Progenitor cell of endocrine pancreas (in vitro differentiated cells): ENCODE data around the gene CRADD. TPM values are rescaled to one million over a fixed set of nuclear protein-coding genes. Genes with fewer than 3 reads are reported as not detected.
A peak's percentile ranks its signal among the peaks of the same experiment; 100 is the strongest.

ENCODE experiments used
- DNase-seq: peaks from one replicate; pipeline ENCODE4 v3.0.0; 2021; ENCODE audit warnings: low spot score; ENCODE audit not compliant: unreplicated experiment
- H3K27ac Mint-ChIP-seq: 2 replicates; pipeline ENCODE4 v1.8.0; 2021; ENCODE audit warnings: mild to moderate bottlenecking, moderate library complexity, mixed read lengths
- H3K27me3 Mint-ChIP-seq: 2 replicates; pipeline ENCODE4 v1.8.0; 2021; ENCODE audit warnings: mixed read lengths
- H3K36me3 Mint-ChIP-seq: 2 replicates; pipeline ENCODE4 v1.8.0; 2022; ENCODE audit warnings: mixed read lengths; ENCODE audit not compliant: insufficient read depth
- H3K4me1 Mint-ChIP-seq: 2 replicates; pipeline ENCODE4 v1.8.0; 2021; ENCODE audit warnings: low read depth, mixed read lengths
- H3K4me3 Mint-ChIP-seq: 2 replicates; pipeline ENCODE4 v1.8.0; 2021; ENCODE audit warnings: low read depth, mild to moderate bottlenecking, moderate library complexity, mixed read lengths
- H3K9me3 Mint-ChIP-seq: 2 replicates; pipeline ENCODE4 v1.8.0; 2021; ENCODE audit warnings: low read depth, mixed read lengths
- CTCF ChIP-seq: fragments of 200-600 bp; sonication (generic); IDR thresholded peaks from one replicate; pipeline ENCODE4 v1.5.0; 2021; ENCODE audit warnings: antibody characterized with exemption, mild to moderate bottlenecking; ENCODE audit not compliant: unreplicated experiment
- total RNA-seq: library from RNA; stranded (reverse); gene quantifications from 2 replicates; pipeline ENCODE4 v1.2.1, GENCODE V29; 2021

The CRADD gene
- total RNA-seq, 1 donor from 2014 or later, result 11.7 TPM

- Mint-ChIP-seq H3K27me3 (no peaks in the 10 kb centered on the region), H3K4me1 (peaks cover 7% of the 10 kb centered on the region), H3K27ac (no peak overlapping the region), H3K36me3 (no peaks in the 10 kb centered on the region), H3K9me3 (no peaks in the 10 kb centered on the region), H3K4me3 (no peak overlapping the region)
- no peak for DNase-seq
- TF ChIP-seq CTCF, result no peak
Observed at GRCh38 chr12:93738199-93739058, 61.3 kb downstream of the CRADD start.

- Mint-ChIP-seq H3K4me1 (peaks cover 7% of the 10 kb centered on the region), H3K36me3 (no peaks in the 10 kb centered on the region), H3K9me3 (no peaks in the 10 kb centered on the region), H3K4me3 (no peak overlapping the region), H3K27me3 (no peaks in the 10 kb centered on the region), H3K27ac (no peak overlapping the region)
- DNase-seq, result no peak
- TF ChIP-seq CTCF, result no peak
Observed at GRCh38 chr12:93740751-93741150, 63.6 kb downstream of the CRADD start.

- no peak for TF ChIP-seq CTCF
- H3K4me3 Mint-ChIP-seq, result peak overlapping the region; percentile 76
- H3K9me3 Mint-ChIP-seq, result no peaks in the 10 kb centered on the region
- peaks cover 7% of the 10 kb centered on the region for H3K4me1 Mint-ChIP-seq
- no peaks in the 10 kb centered on the region for H3K36me3 Mint-ChIP-seq
- no peaks in the 10 kb centered on the region for H3K27me3 Mint-ChIP-seq
- H3K27ac Mint-ChIP-seq, result peak overlapping the region; percentile 89
- no peak for DNase-seq
Observed at GRCh38 chr12:93741659-93742109, 64.5 kb downstream of the CRADD start.

GRCh38 chr12:93742110-93742934, 65.1 kb downstream of the CRADD start:
- Mint-ChIP-seq H3K27ac (peak overlapping the region; percentile 95), H3K36me3 (no peaks in the 10 kb centered on the region), H3K4me1 (peaks cover 7% of the 10 kb centered on the region), H3K27me3 (no peaks in the 10 kb centered on the region), H3K9me3 (no peaks in the 10 kb centered on the region), H3K4me3 (peak overlapping the region; percentile 76)
- TF ChIP-seq CTCF, result peak; percentile 32
- peak; percentile 37 for DNase-seq

GRCh38 chr12:93743229-93743998, 66.2 kb downstream of the CRADD start:
- peak overlapping the region; percentile 76 for H3K4me3 Mint-ChIP-seq
- DNase-seq, result no peak
- no peak overlapping the region for H3K27ac Mint-ChIP-seq
- peaks cover 7% of the 10 kb centered on the region for H3K4me1 Mint-ChIP-seq
- no peaks in the 10 kb centered on the region for H3K9me3 Mint-ChIP-seq
- H3K36me3 Mint-ChIP-seq, result no peaks in the 10 kb centered on the region
- H3K27me3 Mint-ChIP-seq, result no peaks in the 10 kb centered on the region
- TF ChIP-seq CTCF, result no peak
